ENCODE measurements around the gene ALX1.
"Not testable (repeated sequence)": the region's sequence is repeated elsewhere in the genome, so short reads cannot be mapped to it uniquely, and the experiment has no call there.

ALX1 gene

GRCh38 chr12:85279449-85280164 lies 413 bp upstream of the ALX1 start:
- Mint-ChIP-seq H3K9me3 (peaks cover 4% of the 10 kb centered on the region), H3K27me3 (peaks cover 69% of the 10 kb centered on the region), H3K4me1 (ENCODE audit: low read depth) (peaks cover 3% of the 10 kb centered on the region), H3K4me3 (no peak overlapping the region), H3K36me3 (ENCODE audit: low read depth) (no peaks in the 10 kb centered on the region), H3K27ac (no peak overlapping the region)

DNA sequence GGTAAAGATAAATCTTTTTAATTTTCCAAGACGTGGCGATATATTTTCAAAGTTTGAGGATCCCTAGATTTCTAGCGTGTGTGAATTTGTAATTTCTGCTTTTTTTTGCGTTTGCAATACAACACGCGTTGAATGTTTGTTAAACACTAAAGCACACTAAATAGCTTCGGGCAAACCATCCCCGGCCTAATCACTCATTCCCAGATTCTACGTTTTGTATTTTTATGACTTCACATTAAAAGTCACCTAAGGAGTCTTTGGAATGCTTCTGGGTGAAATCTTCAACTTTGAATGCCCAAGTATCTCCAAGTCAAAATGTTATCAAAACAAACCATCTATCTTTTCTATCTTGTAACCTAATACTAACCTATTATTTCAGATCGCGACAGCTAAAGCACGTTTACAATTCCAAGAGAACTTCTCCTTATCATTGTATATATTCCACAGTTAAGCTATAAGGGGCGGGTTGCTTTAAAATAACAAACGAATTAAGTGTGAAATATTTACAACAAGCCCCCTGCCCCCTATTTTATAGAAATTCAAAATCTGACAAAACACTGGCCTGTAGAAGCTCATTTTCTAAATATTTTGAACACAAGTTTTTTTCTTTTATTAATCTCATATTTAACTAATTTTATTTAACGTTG lies 1.1 kb downstream of the ALX1 start:
- Mint-ChIP-seq H3K27ac (no peak overlapping the region), H3K36me3 (ENCODE audit: low read depth) (no peaks in the 10 kb centered on the region), H3K4me3 (peak overlapping the region; percentile 40), H3K9me3 (peaks cover 4% of the 10 kb centered on the region), H3K27me3 (peaks cover 59% of the 10 kb centered on the region), H3K4me1 (ENCODE audit: low read depth) (peaks cover 3% of the 10 kb centered on the region)

GRCh38 chr12:85281636-85282312 lies 1.8 kb downstream of the ALX1 start:
- H3K4me3 Mint-ChIP-seq, result no peak overlapping the region
- peaks cover 3% of the 10 kb centered on the region for H3K4me1 Mint-ChIP-seq (ENCODE audit: low read depth)
- peaks cover 4% of the 10 kb centered on the region for H3K9me3 Mint-ChIP-seq
- H3K27me3 Mint-ChIP-seq, result peaks cover 54% of the 10 kb centered on the region
- no peaks in the 10 kb centered on the region for H3K36me3 Mint-ChIP-seq (ENCODE audit: low read depth)
- no peak overlapping the region for H3K27ac Mint-ChIP-seq

- H3K36me3 Mint-ChIP-seq (ENCODE audit: low read depth), result no peaks in the 10 kb centered on the region
- peaks cover 4% of the 10 kb centered on the region for H3K9me3 Mint-ChIP-seq
- peaks cover 37% of the 10 kb centered on the region for H3K27me3 Mint-ChIP-seq
- H3K27ac Mint-ChIP-seq, result no peak overlapping the region
- no peak overlapping the region for H3K4me3 Mint-ChIP-seq
- H3K4me1 Mint-ChIP-seq (ENCODE audit: low read depth), result peaks cover 3% of the 10 kb centered on the region
Measured at GRCh38 chr12:85283560-85283959, 3.5 kb downstream of the ALX1 start.

DNA sequence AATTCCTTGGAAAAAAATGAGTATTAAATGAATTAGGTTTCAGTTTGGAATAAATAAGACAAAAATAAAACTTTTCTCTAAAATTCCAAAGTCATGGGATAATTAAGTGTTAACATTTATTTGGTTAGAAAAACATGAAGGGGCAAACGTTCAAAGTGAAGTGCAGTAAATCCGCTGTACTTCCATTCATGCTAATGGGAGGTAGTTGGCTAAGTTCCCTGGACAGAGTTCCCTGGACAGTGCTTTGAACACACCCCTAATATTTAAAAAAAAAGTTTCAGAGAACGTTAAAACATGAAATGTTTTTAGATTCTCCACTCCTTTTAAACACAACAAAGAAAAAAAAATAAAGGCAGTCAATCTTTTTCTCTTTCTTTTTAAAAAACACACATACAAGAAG lies 16.3 kb downstream of the ALX1 start:
- Mint-ChIP-seq H3K27me3 (no peaks in the 10 kb centered on the region), H3K27ac (no peak overlapping the region), H3K36me3 (ENCODE audit: low read depth) (no peaks in the 10 kb centered on the region), H3K4me1 (ENCODE audit: low read depth) (peaks cover 4% of the 10 kb centered on the region), H3K4me3 (no peak overlapping the region), H3K9me3 (peaks cover 3% of the 10 kb centered on the region)

- Mint-ChIP-seq H3K4me3 (no peak overlapping the region), H3K36me3 (ENCODE audit: low read depth) (no peaks in the 10 kb centered on the region), H3K27me3 (no peaks in the 10 kb centered on the region), H3K27ac (no peak overlapping the region), H3K4me1 (ENCODE audit: low read depth) (peaks cover 4% of the 10 kb centered on the region), H3K9me3 (peaks cover 3% of the 10 kb centered on the region)
Measured at GRCh38 chr12:85299053-85299452, 19.0 kb downstream of the ALX1 start.

- Mint-ChIP-seq H3K4me1 (ENCODE audit: low read depth) (peaks cover 4% of the 10 kb centered on the region), H3K4me3 (no peak overlapping the region), H3K27ac (no peak overlapping the region), H3K36me3 (ENCODE audit: low read depth) (no peaks in the 10 kb centered on the region), H3K27me3 (no peaks in the 10 kb centered on the region), H3K9me3 (peaks cover 3% of the 10 kb centered on the region)
Measured at GRCh38 chr12:85301051-85301450, 21.0 kb downstream of the ALX1 start.

DNA sequence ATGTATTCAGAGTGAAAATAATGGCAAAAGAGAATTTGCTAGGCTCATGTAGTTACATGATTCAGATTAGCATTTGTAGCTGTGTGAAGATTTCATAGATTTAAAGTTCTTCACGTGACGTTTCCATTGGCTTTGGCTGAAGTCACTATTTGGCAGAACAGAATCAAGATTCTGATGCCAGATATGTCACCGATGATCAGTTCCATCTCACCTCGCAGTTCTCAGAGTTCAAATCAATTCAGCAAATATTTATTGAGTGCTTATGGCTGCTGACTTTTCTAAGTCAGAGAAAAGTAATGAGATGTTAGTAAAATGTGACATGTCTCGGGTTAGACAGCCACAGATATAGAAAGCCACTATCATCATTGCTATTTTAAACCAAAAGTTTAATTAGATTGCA lies 28.4 kb downstream of the ALX1 start:
- no peaks in the 10 kb centered on the region for H3K27me3 Mint-ChIP-seq
- no peaks in the 10 kb centered on the region for H3K36me3 Mint-ChIP-seq (ENCODE audit: low read depth)
- no peak overlapping the region for H3K4me3 Mint-ChIP-seq
- H3K4me1 Mint-ChIP-seq (ENCODE audit: low read depth), result no peaks in the 10 kb centered on the region
- no peak overlapping the region for H3K27ac Mint-ChIP-seq
- no peaks in the 10 kb centered on the region for H3K9me3 Mint-ChIP-seq

DNA sequence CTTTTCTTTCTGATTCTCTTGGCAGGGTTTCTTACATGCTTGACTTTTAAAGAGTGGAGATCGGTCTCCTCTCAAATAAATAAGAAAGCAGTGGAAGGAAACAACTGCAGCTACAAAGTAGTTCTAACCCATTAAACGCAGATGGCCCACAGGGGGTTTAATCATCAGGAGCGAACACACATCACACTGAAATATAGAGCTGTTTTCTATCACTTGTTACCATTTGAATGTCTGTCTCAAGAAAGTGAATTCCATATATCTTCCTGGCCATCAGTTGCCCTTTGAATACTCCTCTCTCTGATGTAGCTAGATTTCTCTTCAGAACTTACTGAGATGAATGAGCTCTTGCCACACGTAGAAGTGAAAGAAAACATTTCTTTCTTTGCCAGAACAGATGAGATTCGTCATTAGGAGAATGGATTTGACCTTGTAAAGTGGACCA lies 29.1 kb downstream of the ALX1 start:
- no peaks in the 10 kb centered on the region for H3K27me3 Mint-ChIP-seq
- H3K4me1 Mint-ChIP-seq (ENCODE audit: low read depth), result no peaks in the 10 kb centered on the region
- no peak overlapping the region for H3K4me3 Mint-ChIP-seq
- no peaks in the 10 kb centered on the region for H3K9me3 Mint-ChIP-seq
- no peak overlapping the region for H3K27ac Mint-ChIP-seq
- no peaks in the 10 kb centered on the region for H3K36me3 Mint-ChIP-seq (ENCODE audit: low read depth)

- H3K27me3 Mint-ChIP-seq, result no peaks in the 10 kb centered on the region
Measured at GRCh38 chr12:85310025-85310424, 30.0 kb downstream of the ALX1 start.

DNA sequence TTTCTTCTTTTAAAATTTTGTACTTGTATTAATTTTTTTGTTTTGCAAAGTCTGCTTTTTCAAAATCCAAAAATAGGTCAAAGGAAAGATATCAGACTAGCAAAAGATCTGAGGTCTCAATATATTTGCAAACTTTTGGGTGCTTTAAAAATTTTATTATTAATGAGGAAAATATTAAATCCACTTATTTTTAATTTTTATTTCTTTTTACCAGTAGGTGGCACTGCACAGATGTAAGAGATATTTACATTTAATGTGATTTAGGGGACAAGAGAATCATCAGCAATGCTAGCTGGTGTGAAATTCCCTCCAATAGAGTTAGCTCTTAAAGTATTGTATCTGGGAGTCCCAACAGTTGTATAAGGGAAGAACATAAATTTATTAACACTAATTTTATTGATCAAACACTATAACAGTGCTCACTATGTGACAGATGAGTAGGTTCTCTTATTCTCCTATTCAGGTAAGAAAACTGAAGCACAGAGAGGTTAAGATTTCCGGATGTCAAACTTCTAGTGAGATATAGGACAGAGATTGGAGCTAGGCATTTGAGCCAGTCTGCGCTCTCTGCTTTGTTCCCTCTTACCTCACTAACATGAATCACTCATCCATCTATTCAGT lies 30.5 kb downstream of the ALX1 start:
- Mint-ChIP-seq H3K27ac (no peak overlapping the region), H3K36me3 (ENCODE audit: low read depth) (no peaks in the 10 kb centered on the region), H3K27me3 (no peaks in the 10 kb centered on the region), H3K4me3 (no peak overlapping the region), H3K9me3 (no peaks in the 10 kb centered on the region), H3K4me1 (ENCODE audit: low read depth) (no peaks in the 10 kb centered on the region)

More at GRCh38 chr12:85310025-85310424, 30.0 kb downstream of the ALX1 start:
- Mint-ChIP-seq H3K4me1 (ENCODE audit: low read depth) (no peaks in the 10 kb centered on the region), H3K4me3 (no peak overlapping the region), H3K36me3 (ENCODE audit: low read depth) (no peaks in the 10 kb centered on the region), H3K9me3 (no peaks in the 10 kb centered on the region), H3K27ac (no peak overlapping the region)

- H3K9me3 Mint-ChIP-seq; H3K27ac Mint-ChIP-seq; H3K4me1 Mint-ChIP-seq (ENCODE audit: low read depth); H3K36me3 Mint-ChIP-seq (ENCODE audit: low read depth); H3K27me3 Mint-ChIP-seq; H3K4me3 Mint-ChIP-seq: not testable (repeated sequence)
Measured at GRCh38 chr12:85317866-85318636, 38.0 kb downstream of the ALX1 start.

- Mint-ChIP-seq H3K36me3 (ENCODE audit: low read depth) (no peaks in the 10 kb centered on the region), H3K27me3 (no peaks in the 10 kb centered on the region)
Measured at GRCh38 chr12:85322715-85323114, 42.7 kb downstream of the ALX1 start.

DNA sequence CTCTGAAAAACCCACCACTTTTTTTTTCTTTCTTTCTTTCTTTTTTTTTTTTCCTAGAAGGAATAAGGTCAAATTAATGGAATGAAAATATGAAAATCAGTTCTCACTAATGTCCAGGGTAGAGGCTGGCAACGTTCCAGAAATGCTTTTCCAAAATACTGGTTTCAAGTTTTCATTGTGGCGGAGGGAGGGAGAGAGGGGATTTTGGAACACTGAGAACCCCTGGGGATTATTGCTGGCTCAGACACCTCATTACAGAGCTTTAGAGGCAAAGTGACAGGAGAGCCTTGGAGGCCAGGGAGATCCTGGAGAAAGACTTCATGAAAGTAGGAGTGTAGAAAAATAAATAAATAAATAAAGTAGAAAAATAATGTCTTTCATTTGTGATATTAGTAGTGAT lies 45.4 kb downstream of the ALX1 start:
- H3K27ac Mint-ChIP-seq, result no peak overlapping the region
- H3K9me3 Mint-ChIP-seq, result peaks cover 4% of the 10 kb centered on the region
- H3K36me3 Mint-ChIP-seq (ENCODE audit: low read depth), result no peaks in the 10 kb centered on the region
- H3K4me1 Mint-ChIP-seq (ENCODE audit: low read depth), result no peaks in the 10 kb centered on the region
- no peak overlapping the region for H3K4me3 Mint-ChIP-seq
- no peaks in the 10 kb centered on the region for H3K27me3 Mint-ChIP-seq

More at GRCh38 chr12:85322715-85323114, 42.7 kb downstream of the ALX1 start:
- H3K4me3 Mint-ChIP-seq, result no peak overlapping the region
- H3K27ac Mint-ChIP-seq, result no peak overlapping the region
- no peaks in the 10 kb centered on the region for H3K4me1 Mint-ChIP-seq (ENCODE audit: low read depth)
- peaks cover 4% of the 10 kb centered on the region for H3K9me3 Mint-ChIP-seq

All from stimulated activated naive CD8-positive, alpha-beta T cell treated with anti-CD3 and anti-CD28 coated beads, Interleukin-15, Interleukin-2, amounts not matched to agents 100 ng/mL and 50 ng/mL, for 24 hours (primary cell).